SJSA1 (cell line): Measurements from ENCODE around the gene GPM6B. TPM values are rescaled to one million over a fixed set of nuclear protein-coding genes. Genes with fewer than 3 reads are reported as not detected.

Experiments
- DNase-seq, 2 experiments: peaks; one replicate each; pipeline ENCODE4 v3.0.0-alpha.2; 2015 to 2020; ENCODE audit warnings: low spot score in 2 of 2, low read depth in 1 of 2
- H3K27ac ChIP-seq: fragments of 250-450 bp; sonication (Bioruptor Pico); 2 replicates; pipeline ENCODE4 v1.5.1; 2020; ENCODE audit warnings: mild to moderate bottlenecking, moderate library complexity
- H3K27me3 ChIP-seq: fragments of 250-450 bp; sonication (Bioruptor Pico); replicated peaks from 2 replicates; pipeline ENCODE4 v1.5.1; 2020; ENCODE audit warnings: mild to moderate bottlenecking, moderate library complexity
- H3K36me3 ChIP-seq: fragments of 250-450 bp; sonication (Bioruptor Pico); 2 replicates; pipeline ENCODE4 v1.5.1; 2020; ENCODE audit warnings: mild to moderate bottlenecking
- H3K4me1 ChIP-seq: fragments of 250-450 bp; sonication (Bioruptor Pico); replicated peaks from 2 replicates; pipeline ENCODE4 v1.6.1; 2021; ENCODE audit warnings: mild to moderate bottlenecking
- H3K4me3 ChIP-seq: fragments of 250-450 bp; sonication (Bioruptor Pico); 2 replicates; pipeline ENCODE4 v1.5.1; 2020; ENCODE audit warnings: mild to moderate bottlenecking
- H3K9me3 ChIP-seq: fragments of 250-450 bp; sonication (Bioruptor Pico); replicated peaks from 2 replicates; pipeline ENCODE4 v1.5.1; 2020; ENCODE audit warnings: mild to moderate bottlenecking
- total RNA-seq: library from RNA; depleted of rRNA; stranded (reverse); fragments of >200 nt; shearing (Covaris generic); gene quantifications from 2 replicates; pipeline ENCODE4 v1.2.3, GENCODE V29; 2014

The GPM6B gene
- total RNA-seq, 1 experiment from 2014 or later: not detected

GRCh38 chrX:13774696-13775095, 42.2 kb downstream of the GPM6B start:
- H3K27ac ChIP-seq: no peak overlapping the region
- no peak for DNase-seq

DNA sequence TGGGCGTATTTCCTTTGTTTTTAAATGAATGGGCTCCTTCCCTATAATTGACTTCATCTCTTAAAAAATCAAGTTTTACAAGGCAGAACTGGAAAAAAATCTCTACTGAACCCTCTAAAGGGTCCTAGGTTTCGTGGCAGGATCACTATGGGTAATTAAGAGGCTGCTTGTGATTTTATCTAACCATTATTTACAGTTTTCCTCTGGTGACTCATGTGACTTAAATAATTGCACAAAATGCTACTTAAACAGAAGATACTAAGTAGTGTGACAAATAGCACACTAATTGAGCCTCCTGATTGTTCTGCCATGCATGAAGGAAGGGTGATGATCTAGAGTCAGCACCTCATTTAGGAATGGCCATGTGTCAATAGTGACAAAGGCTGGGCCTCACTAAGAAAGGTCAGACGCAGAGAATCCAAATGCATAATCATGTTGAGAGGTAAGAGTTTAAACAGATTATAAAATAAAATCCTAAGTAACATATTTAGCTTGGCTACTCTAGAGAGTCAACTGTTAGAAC, 46.8 kb downstream of the GPM6B start:
- H3K9me3 ChIP-seq: no peaks in the 10 kb centered on the region
- no peaks in the 10 kb centered on the region for H3K4me1 ChIP-seq
- H3K27me3 ChIP-seq: no peaks in the 10 kb centered on the region
- no peak overlapping the region for H3K4me3 ChIP-seq
- DNase-seq: no peak
- no peak overlapping the region for H3K27ac ChIP-seq
- H3K36me3 ChIP-seq: no peaks in the 10 kb centered on the region; the same call in 1 of the 2 replicates

More at GRCh38 chrX:13774696-13775095, 42.2 kb downstream of the GPM6B start:
- no peak overlapping the region for H3K4me3 ChIP-seq
- no peaks in the 10 kb centered on the region for H3K4me1 ChIP-seq
- H3K36me3 ChIP-seq: no peaks in the 10 kb centered on the region
- H3K27me3 ChIP-seq: no peaks in the 10 kb centered on the region
- no peaks in the 10 kb centered on the region for H3K9me3 ChIP-seq

DNA sequence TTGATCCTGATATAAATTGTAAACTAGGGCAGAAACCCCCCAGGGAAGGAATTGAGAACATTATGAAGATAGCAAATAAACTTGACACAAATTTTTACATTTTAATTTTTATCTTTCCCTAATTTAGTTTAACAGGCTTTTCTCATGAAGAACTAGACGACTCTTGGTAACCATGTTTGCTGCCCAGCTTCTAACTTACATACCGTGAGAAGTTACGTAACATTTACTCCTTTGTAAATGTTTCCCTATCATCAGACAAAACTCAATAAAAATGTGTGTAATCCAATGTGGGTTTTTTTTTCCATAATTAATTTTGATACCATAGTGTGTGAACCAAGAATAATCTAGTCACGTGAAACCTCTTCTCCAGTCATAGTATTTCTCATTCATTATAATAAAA, 48.0 kb downstream of the GPM6B start:
- DNase-seq: no peak
- no peaks in the 10 kb centered on the region for H3K27me3 ChIP-seq
- H3K36me3 ChIP-seq: no peaks in the 10 kb centered on the region; the same call in 1 of the 2 replicates
- no peaks in the 10 kb centered on the region for H3K4me1 ChIP-seq
- no peak overlapping the region for H3K4me3 ChIP-seq
- no peaks in the 10 kb centered on the region for H3K9me3 ChIP-seq
- H3K27ac ChIP-seq: no peak overlapping the region

DNA sequence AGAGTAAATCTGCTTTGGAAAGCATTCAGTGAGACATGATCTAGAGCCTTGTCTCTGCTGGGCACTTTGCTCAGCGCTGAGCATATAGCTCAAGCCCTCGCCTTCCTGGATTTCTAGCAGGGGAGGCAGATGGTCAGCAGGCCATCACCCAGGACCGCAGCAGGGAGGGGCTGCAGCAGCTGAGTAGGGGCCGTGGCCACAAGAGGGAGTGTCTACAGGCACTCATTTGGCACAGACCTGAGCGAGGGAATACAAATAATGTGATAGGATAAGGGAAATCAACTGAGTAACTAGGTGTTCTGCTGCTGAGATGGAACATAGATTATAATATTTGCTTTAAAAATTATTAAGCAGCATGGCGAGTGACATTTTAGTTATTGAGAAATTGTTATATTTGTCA, 52.1 kb downstream of the GPM6B start:
- Histone ChIP-seq H3K4me3 (no peak overlapping the region), H3K36me3 (no peaks in the 10 kb centered on the region; the same call in 1 of the 2 replicates), H3K9me3 (no peaks in the 10 kb centered on the region), H3K27ac (no peak overlapping the region), H3K27me3 (no peaks in the 10 kb centered on the region), H3K4me1 (no peaks in the 10 kb centered on the region)
- DNase-seq: no peak

- Histone ChIP-seq H3K4me1 (no peaks in the 10 kb centered on the region), H3K4me3 (no peak overlapping the region), H3K27ac (no peak overlapping the region), H3K27me3 (no peaks in the 10 kb centered on the region), H3K9me3 (no peaks in the 10 kb centered on the region), H3K36me3 (no peaks in the 10 kb centered on the region; the same call in 1 of the 2 replicates)
- no peak for DNase-seq
These were observed 52.6 kb downstream of the GPM6B start for GRCh38 chrX:13764281-13764680.

GRCh38 chrX:13763489-13763888, 53.4 kb downstream of the GPM6B start:
- no peak for DNase-seq
- H3K27ac ChIP-seq: no peak overlapping the region
- no peaks in the 10 kb centered on the region; the same call in 1 of the 2 replicates for H3K36me3 ChIP-seq
- H3K9me3 ChIP-seq: no peaks in the 10 kb centered on the region
- H3K4me1 ChIP-seq: no peaks in the 10 kb centered on the region
- H3K27me3 ChIP-seq: no peaks in the 10 kb centered on the region
- no peak overlapping the region for H3K4me3 ChIP-seq

GRCh38 chrX:13761606-13762414, 55.1 kb downstream of the GPM6B start:
- Histone ChIP-seq H3K27ac (no peak overlapping the region), H3K36me3 (no peaks in the 10 kb centered on the region; the same call in 1 of the 2 replicates), H3K9me3 (no peaks in the 10 kb centered on the region), H3K27me3 (no peaks in the 10 kb centered on the region), H3K4me3 (no peak overlapping the region), H3K4me1 (no peaks in the 10 kb centered on the region)
- no peak for DNase-seq

GRCh38 chrX:13760426-13760825, 56.5 kb downstream of the GPM6B start:
- no peaks in the 10 kb centered on the region for H3K4me1 ChIP-seq
- no peaks in the 10 kb centered on the region for H3K9me3 ChIP-seq
- no peak overlapping the region for H3K27ac ChIP-seq
- H3K27me3 ChIP-seq: no peaks in the 10 kb centered on the region
- DNase-seq: no peak
- H3K4me3 ChIP-seq: no peak overlapping the region
- H3K36me3 ChIP-seq: no peaks in the 10 kb centered on the region

DNA sequence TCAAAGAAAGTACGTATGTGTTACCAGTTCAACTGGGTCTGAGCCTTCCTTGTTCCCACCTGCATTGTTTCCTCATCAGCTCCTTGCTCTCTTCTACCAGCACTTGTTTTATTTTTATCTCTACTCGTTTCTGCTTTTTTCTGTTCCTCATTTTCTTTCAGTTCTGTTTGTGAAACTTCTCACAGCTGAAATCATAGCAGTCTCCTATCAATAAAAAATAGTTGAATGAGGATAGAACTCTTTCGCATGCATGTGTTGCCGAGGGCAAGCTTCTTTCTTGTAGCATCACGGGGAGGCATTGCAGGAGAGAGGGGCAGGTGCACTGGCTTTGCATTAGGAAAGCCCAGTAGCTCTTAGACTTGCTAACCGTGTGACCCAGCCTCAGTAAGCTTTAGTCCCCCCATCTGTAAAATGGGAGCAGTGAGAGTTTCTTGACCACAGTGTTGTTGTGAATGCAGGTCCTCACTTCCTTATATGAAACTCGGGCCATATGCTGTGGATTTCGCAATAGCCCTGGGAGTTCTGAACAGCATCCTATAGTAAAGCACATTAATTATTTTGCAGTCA, 57.7 kb downstream of the GPM6B start:
- Histone ChIP-seq H3K4me1 (no peaks in the 10 kb centered on the region), H3K27me3 (no peaks in the 10 kb centered on the region), H3K9me3 (no peaks in the 10 kb centered on the region), H3K4me3 (no peak overlapping the region), H3K27ac (no peak overlapping the region), H3K36me3 (no peaks in the 10 kb centered on the region)
- no peak for DNase-seq

DNA sequence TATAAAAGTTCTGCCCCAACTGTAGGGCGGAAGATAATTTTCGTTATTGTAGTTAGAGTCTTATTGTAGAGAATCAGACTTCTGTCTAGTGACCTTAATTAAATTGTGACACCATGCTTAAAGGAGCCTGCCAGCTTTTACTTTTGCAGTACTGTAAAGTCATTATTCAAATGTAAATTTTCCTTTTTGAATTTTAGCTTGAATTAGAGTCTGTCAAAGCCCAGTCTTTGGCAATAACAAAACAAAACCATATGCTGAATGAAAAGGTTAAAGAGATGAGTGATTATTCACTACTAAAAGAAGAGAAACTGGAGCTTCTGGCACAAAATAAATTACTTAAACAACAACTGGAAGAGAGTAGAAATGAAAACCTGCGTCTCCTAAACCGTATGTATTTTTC, 60.5 kb downstream of the GPM6B start:
- Histone ChIP-seq H3K4me3 (no peak overlapping the region), H3K9me3 (no peaks in the 10 kb centered on the region), H3K36me3 (no peaks in the 10 kb centered on the region), H3K4me1 (no peaks in the 10 kb centered on the region), H3K27me3 (no peaks in the 10 kb centered on the region), H3K27ac (no peak overlapping the region)
- DNase-seq: no peak

DNA sequence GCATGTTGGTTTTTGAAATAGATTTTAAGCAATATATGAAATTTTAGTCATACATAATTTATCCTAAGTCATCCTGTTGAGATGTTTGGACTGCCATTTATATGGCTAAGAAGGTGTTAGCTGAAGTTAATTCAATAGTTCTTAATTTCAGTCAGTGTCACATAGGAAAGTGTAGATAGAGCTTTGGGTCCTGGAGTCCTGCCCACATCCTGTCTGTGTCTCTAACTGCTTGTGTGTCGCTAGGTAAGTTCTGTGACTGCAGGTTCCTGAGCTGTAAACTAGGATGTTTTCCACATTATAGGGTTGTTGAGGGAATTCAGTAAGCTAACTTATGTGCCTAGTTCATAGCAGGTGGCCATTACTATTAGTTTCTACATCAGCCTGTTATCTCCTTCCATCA, 61.6 kb downstream of the GPM6B start:
- no peaks in the 10 kb centered on the region for H3K4me1 ChIP-seq
- DNase-seq: no peak
- H3K4me3 ChIP-seq: no peak overlapping the region
- no peaks in the 10 kb centered on the region for H3K27me3 ChIP-seq
- H3K36me3 ChIP-seq: no peaks in the 10 kb centered on the region
- no peaks in the 10 kb centered on the region for H3K9me3 ChIP-seq
- H3K27ac ChIP-seq: no peak overlapping the region

GRCh38 chrX:13754765-13755164, 62.1 kb downstream of the GPM6B start:
- Histone ChIP-seq H3K9me3 (no peaks in the 10 kb centered on the region), H3K36me3 (0 out of 2 replicates have a peak, but pooled peaks cover 4% of the 10 kb centered on the region), H3K27me3 (no peaks in the 10 kb centered on the region), H3K4me3 (no peak overlapping the region), H3K4me1 (no peaks in the 10 kb centered on the region), H3K27ac (no peak overlapping the region)
- DNase-seq: no peak

DNA sequence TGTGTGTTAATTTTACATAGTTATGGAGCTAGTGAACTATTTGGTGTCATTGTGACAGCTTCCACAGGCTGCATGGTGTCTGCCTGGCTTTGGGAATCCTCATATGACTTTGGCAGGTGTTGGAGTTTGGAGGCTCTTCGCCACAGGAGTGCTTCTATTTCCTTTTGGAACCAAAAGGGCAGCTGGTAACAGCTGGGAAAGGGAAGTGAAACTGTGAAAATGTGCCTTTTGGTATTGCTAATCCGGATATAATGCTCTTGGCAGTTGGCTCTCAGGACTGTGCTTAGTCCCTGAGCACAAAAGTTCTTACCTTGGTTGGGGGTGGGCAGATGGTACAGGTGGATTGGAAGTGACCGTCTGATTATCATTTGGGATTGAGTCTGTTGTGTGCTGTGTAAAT, 64.2 kb downstream of the GPM6B start:
- Histone ChIP-seq H3K9me3 (no peaks in the 10 kb centered on the region), H3K4me1 (no peaks in the 10 kb centered on the region), H3K4me3 (no peak overlapping the region), H3K27ac (no peak overlapping the region), H3K27me3 (no peaks in the 10 kb centered on the region), H3K36me3 (0 out of 2 replicates have a peak, but pooled peaks cover 5% of the 10 kb centered on the region)
- DNase-seq: no peak

DNA sequence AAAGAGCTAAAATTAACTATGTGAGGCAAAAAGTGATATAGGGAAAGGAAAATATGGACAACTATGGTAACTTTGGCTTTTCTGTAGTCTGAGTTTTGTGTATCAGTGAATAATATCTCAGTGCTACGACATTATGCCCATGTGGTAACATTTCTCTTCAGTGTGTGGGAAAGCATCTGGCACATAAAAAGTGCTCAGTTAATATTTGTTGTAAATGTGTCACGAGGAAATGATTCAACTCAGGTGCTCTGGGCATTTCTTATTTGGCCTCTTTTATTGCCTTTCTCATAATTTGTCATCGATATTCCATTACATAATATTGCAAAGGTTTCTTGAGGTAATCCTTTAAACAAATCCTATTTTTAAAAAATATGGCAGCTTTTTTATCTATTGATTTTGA, 64.8 kb downstream of the GPM6B start:
- Histone ChIP-seq H3K4me1 (no peaks in the 10 kb centered on the region), H3K9me3 (no peaks in the 10 kb centered on the region), H3K36me3 (0 out of 2 replicates have a peak, but pooled peaks cover 5% of the 10 kb centered on the region), H3K27me3 (no peaks in the 10 kb centered on the region), H3K4me3 (no peak overlapping the region), H3K27ac (no peak overlapping the region)
- no peak for DNase-seq
